Left renal cortex interstitium (tissue), 4 donors: ENCODE measurements around the gene SND1. TPM values are rescaled to one million over a fixed set of nuclear protein-coding genes. Genes with fewer than 3 reads are reported as not detected.
"Not testable (repeated sequence)": the region's sequence is repeated elsewhere in the genome, so short reads cannot be mapped to it uniquely, and the experiment has no call there.

Experiments used
- DNase-seq, 4 donors: peaks; one replicate each; pipeline ENCODE4 v3.0.0-alpha.2; 2013; ENCODE audit warnings: low read depth in 4 of 4, low spot score in 2 of 4, missing footprints in 1 of 4
- polyA plus RNA-seq, 4 donors: library from polyadenylated mRNA; unstranded; fragments of 120-200 nt; gene quantifications; one replicate each; pipeline ENCODE4 v1.2.1, GENCODE V29; 2013; ENCODE audit not compliant: insufficient read length in 4 of 4

The SND1 gene
- polyA plus RNA-seq, 4 donors: 133 to 165 (median 139) TPM

DNA sequence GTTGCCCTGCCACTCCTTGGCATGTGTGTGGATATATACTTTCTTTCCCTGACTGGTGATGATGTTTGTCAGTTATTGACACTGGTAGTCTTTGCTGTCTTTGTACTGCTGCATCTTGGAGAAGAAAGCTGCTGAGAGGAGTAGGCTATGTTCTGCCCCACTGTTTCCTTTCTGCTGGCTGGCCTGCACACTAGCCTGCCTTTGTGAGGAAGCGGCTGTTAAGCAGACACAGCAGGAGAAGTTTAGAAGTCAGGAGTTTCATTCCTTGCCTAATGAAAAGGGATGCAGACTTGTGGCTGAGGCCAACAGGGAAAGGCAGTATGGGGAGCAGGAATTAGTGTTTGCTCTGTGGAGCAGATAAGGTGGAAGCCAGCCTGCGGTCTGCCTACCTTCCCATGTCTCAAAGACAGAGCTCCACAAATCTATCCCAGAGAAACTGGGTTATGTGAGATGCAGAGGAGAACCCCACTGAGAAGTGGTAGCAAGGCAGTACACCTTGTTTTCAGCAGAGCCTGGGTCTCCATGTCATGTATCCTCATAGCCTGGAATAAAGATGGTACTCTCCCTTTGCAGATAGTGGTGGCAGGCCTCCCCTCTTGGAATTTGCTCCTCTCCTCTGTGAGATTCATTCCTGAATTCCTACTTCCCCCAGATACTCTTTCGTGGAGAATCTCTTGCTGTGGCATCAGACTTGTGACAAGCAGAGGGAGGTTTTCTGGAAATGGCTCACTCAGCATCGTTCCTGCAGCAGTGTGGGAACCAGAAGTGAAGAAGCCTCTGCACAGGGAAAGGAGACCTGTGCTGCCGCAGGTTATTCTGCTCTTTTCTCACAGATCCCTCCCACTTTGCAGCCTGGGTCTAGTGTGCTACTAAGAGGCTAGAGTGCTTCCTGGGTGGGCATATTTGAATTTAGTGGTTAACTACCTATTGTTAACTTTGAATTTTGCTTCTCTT is 249.0 kb downstream of the SND1 start:
- no peak for DNase-seq

DNA sequence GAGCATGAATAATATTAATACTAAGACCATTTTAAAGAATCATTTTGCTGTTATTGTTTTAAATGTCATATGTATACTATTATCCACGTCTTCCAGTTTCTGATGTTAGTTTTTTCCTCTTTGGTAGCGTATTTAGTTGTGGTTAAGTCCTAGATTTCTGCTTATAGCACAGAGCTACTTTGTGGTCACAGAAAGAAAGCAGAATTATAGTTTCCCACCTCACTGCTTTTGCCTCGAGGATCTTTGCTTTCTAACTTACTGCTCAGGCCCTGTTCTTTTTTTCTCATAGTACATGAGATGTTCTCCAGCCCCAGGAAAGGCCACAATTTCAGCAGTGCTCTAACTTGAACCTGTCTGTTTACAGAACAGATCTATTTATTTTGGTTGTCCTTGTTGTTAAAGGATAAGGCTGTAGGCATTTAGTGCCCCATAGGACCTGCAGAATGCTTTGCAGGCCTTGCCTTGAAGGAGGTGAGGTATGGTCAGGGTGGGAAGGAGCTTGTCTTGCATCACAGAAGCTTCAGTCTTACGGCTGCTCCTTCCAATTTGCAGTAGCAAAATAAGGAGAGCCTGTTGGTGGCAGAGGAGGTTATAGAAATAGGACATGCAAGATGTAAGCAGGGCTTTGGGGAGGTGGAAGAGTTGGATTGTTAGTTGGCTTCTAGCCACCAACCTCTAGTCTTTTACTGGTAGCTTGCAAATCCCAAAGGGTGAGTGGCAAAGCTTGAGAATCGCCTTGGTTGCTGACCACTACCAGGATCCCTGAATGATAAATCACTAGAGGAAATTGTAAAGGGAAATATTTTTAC is 250.1 kb downstream of the SND1 start:
- DNase-seq: no peak

DNA sequence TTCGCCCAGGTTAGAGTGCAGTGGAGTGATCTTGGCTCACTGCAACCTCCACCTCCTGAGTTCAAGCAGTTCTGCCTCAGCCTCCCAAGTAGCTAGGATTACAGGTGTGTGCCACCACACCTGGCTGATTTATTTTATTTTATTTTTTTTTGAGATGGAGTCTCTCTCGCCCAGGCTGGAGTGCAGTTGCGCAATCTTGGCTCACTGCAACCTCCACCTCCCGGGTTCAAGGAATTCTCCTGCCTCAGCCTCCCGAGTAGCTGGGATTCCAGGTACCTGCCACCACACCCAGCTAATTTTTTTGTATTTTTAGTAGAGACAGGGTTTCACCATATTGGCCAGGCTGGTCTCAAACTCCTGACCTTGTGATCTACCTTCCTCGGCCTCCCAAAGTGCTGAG is 250.8 kb downstream of the SND1 start:
- not testable (repeated sequence) for DNase-seq

DNA sequence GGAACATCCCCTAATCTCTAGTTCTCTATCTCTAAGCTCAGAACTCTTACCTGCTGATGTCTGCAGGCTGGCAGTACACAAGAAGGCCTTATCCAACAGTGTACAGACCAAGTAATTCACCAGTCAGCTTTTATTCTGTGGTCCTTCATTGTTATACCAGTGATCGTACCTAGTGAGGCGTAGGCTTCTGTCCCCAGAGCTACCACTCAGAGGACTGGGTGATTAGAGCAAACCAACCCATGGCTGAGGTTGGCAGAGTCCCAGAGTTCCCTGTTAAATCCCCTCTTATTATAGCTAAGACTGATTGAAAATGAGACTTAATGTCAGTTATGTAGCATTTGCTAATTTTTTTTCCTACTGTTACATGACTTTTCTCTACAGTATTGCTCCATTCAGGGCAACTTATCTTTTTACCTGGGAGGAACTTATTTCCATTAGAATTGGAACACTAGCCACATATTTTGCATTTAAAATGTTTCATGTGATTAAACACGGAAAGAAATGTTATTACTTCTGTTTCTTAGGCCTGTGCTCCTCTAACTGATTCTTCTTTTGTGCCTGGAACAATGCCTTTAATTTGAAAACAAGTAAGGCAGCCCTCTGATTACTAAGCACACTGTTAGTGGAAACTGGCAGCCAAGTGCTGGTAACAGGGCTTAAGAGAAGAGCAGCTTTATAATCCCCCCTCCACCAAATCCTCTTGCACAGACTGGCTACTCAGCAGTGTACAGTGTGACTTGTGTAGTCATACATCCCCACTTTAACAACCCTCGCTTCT is 252.1 kb downstream of the SND1 start:
- no peak for DNase-seq

DNA sequence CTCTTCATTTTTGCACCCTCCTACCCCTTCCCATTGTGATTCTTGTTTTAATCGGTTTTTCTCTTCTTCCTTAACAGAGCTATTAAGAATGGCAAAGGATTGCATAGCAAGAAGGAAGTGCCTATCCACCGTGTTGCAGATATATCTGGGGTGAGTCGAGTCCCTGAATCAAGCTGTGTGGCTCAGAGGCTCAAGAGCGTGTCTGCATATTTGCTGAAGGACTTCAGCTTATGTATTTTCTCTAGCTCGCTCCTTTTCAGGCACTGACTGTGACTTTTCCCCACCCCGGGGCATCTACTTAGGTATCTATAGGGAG is 252.6 kb downstream of the SND1 start:
- no peak for DNase-seq

DNA sequence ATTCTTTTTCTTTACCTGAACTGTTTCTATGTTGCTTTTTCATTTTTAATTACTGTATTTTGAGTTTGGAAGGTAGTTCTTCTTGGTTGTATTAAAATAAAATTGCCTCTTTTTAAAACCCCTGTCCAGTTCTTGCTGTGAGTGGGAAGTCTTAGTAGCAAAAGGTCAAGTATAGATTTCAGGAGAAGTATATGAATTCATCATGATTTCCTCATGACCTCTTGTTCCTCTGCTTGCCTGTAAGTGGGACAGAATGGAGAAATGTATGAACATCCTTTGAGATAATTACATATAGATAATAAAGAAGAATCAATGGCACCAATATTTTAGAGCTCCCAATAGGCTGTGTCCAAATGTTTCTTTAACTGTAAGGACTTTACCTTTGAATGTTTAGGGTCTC is 253.0 kb downstream of the SND1 start:
- no peak for DNase-seq

DNA sequence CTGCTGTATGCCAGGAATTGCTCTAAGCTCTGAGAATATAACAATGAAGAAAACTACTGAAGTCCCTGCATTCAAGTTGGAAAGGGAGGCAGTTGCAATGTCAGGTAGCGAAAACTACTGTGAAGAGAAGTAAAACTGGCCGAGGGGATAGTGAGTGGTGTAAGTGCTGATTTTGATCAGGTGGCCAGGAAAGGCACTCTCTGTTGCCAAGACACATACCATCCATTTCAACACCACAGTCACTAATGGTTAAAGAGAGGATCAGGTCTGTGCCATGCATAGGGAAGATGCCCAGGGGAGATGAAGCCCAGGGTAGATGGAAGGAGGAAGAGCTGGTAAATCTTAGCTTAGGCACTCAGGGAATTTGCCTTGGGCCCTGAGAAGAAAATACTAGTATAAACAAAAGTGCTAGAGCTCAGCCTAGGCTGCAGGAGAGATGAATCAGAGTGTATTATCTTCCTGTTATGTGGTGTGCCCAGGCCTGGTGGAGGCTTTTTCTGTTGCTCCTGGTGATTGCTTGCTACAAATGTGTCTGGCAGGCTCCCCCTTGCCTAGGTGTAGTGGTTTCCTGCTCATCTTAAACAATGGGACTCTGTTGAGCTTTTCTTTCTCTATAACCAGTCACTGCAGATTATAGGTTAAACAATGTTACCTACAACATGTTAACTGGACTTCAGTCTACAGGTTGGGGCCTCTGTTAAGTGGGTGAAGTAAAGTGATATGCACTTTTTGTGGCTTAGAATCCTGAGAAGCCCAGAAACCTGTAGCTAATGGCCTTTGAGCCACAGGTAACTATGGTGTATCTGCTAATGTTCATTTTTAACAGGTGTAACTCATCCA is 253.7 kb downstream of the SND1 start:
- DNase-seq: no peak

DNA sequence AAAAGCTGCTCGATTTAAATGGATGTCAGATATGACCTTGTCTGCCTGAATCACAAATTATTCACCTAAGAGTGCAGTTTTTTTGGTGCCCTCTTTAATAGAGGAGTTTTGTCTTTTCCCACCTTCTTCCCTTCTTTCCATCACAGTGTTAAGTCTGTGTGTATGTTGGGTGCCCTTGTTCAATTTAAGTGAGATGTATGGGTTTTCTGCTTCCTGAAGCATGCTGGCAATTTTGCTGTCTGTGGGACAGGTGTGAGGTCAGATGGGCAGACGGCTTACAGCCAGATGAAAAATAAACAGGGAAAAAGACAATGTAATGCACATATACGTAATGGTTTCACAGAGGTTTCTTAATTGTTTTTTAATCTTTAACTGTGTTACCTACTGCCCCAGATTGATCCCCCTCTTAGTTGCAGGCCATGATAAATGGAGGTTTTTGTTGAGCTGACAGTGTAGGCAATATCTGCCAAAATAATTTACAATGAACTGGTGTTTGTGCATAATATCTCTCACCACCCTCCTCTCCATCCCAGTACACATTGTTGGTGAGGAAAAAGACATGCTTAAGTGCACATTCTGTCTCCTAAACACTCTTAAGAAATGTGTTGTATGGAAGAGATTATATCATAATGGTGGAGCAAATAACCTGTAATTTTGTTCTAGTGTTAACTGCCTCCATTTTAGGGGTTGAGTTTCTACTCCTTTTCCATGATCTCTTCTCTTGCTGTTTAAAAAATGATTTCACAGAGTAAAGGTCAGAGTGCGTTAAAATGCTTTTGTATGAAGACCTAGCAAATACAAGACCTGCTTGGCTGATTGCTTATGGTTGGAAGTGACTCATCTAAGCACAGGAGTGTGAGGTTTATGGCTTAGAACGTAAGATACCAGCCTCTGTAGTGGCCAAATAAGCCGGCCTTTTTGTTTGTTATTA is 255.4 kb downstream of the SND1 start:
- no peak for DNase-seq

DNA sequence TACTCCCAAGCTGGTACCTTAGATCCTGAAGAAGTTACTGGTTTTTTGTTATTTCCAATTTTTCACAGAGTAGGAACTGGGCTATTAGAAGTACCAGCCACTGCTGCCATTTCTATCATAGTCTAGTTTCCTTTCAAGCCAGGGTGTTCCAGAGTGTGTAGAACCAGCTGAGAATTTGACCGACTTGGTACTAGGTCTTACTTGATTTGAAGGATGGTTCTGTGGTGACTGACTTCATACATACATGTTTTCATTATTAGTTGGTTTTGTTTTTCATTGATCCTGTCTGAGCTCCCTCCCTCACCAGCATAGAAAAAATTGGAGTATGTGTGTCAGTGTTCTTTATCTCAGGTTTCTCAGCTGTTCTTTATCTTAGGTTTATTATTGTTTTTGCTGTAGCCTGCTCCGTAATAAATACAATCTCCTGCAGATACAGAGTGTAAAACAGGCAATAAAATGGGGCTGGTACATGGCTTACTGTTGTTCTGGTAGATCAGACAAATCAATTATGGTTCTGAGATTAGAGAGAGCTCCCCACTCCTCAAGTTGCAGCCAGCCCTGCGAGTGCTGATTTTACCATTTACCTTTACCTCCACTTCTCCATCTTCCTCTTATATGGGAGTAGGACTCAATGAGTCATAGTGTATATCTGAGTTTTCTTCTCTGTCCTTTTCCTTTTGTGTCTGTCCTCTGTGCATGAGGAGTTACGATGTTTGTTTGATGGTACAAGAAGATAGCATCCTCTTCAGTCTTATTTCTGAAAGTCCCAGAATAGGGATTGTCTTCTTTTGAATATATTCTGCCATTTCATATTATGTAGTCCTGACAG is 256.6 kb downstream of the SND1 start:
- DNase-seq: no peak

DNA sequence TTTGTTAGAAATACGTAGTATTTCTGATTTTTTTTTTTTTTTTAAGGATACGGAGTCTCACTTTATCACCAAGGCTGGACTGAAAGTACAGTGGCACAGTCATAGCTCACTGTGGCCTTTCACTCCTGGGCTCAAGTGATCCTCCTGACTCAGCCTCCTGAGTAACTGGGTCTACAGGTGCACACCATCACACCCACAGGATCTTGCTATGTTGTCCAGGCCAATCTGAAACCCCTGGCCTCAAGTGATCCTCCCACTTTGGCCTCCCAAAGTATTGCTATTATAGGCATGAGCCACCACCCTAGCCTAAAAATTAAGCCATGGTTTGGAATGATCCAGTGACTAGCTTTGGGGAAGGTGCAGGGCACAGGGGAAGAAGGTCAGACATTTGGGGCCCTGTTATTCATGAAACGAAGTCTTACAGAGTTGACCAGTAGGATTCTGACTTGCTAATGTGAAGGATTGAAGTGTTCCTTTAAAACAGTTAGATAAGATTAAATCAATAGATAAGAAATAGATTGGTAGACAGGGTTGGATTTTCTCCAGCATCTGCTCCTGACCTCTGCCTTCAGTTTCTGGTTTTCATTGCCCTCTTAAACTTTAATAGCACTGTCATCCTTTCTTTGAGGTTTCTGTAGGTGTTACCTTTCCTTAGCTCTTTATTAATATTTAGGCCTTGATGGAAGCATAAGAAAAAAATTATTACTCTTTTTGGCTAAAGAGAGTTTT is 257.6 kb downstream of the SND1 start:
- DNase-seq: no peak

DNA sequence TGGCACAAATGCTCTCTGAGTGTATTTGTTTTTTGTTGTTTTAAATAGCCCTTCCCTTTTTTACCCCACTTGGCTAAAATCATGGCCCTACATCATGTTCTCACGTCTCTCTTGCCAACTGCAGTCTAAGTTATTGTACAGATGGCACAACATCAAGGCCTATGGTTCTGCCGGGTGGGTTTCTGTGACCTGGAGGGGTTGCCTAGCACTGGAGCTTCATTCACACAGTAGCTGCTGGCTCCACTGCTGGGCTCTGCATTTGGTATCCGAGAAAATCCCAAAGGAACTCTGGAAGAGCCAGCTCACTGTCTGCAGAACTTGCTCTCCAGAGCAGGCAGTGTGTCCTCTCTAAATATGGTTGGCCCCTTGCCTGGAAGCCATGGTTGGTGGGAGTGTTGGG is 258.7 kb downstream of the SND1 start:
- no peak for DNase-seq

DNA sequence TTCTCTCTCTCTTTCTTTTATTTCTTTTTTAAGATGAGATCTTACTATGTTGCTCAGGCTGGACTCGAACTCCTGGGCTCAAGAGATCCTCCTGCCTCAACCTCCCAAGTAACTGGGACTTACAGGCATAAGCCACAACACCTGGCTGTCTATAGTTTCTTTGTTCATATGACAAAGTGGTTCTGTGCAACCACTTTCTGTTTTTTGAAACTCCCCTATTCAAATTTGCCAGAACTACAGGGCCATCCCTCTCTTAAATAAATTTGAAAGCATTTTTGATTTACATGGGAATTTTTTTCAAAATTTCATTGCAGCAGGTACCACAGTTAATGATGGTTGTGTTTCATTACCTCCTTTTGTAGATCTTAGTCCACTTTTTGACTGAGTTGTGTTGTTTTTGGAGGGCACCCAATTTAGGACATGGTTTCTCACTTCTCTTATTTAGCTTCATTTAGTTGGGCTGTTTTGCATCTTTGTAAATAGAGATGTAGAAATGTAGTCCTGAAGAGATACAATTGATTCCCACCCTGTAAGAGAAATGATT is 260.0 kb downstream of the SND1 start:
- no peak for DNase-seq

DNA sequence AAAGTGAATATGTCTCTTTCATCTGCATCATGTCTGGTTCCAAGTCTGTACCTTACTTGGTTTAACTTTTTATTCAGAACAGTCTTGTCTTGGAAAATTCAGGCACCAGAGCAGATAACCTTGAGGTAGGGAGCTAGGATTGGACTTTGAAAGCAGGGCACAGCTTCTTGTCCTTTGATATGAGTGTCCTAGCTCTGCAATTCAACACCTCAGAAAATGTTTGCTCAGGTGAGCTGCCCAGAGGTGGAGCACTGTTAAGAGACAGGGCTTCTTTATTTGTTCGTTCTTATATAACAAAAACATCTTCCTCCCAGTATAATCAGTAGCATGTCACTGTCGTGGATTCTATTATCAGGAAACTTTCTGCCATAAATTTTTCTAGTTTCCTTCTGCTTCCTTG is 260.9 kb downstream of the SND1 start:
- no peak for DNase-seq

DNA sequence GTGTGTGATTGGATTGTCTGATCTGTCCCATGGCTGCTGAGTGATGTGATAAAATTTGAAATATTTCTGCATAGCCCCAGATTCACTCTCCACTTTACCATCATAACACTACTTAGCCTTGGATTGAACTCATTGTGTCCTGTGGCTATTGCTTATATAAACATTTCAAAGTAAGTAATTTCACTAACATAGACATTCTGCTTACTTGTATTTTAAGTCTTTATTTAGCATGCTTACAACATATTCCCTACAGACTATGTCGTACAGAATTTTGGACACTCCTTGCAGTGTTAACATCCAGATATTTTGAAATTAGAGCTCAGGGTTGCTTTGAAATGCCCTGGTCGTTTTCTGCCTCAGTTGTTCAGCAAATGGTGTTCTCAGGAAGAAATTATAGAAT is 261.7 kb downstream of the SND1 start:
- DNase-seq: no peak

DNA sequence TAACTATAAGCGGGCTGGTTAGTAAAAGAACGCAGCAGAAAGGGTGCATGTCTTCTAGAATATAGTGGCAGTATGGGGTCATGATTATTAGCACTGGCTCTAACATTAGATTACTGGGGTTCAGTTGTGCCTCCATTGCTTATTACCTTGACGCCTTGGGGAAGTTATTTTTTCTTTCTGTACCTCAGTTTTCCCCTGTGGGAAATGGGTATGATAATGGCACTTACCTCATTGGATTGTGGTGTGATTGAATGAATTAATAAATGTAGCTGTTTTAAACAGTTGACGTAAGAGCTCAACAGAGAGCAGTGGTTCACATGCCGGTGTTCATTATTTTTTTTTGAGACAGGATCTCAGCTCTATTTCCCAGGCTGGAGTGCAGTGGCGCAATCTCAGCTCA is 262.7 kb downstream of the SND1 start:
- DNase-seq: no peak

DNA sequence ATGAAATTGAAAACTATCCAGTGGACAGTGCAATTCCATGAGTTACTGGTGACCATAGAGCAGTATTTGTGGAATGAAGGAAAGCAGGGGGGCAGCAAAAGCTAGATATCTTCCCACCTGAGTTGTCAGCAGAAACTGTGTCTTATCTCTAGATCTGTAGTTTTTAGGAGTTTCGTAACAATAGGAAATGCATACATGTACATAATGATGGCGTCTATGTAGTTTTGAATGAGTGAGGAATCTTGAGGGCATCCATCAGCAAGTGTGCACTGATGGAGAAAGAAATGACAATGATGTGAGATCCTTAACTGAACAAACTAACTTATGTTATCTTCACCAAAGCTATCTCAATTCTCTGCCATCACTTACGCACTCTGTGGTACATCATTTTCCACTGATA is 264.7 kb downstream of the SND1 start:
- no peak for DNase-seq

DNA sequence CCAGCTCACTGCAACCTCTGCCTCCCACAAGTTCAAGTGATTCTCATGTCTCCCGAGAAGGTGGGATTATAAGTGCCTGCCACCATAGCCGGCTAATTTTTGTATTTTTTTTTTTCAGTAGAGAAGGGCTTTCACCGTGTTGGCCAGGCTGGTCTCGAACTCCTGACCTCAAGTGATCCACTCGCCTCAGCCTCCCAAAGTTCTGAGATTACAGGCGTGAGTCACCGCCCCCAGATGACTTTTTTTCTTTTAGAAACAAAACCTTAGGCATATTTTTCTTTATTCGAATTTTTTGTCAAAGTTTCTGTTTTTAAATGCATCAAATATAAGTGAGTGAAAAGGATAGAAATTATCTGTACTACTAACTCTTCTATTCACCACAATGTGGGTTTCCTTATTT is 266.1 kb downstream of the SND1 start:
- no peak for DNase-seq
